GM23248 (cell line): ENCODE results near the gene CALCOCO2. TPM values are rescaled to one million over a fixed set of nuclear protein-coding genes. Genes with fewer than 3 reads are reported as not detected.
A peak's percentile ranks its signal among the peaks of the same experiment; 100 is the strongest.
"Not testable (repeated sequence)": the region's sequence is repeated elsewhere in the genome, so short reads cannot be mapped to it uniquely, and the experiment has no call there.

Experiments used
- DNase-seq: peaks from one replicate; pipeline ENCODE4 v3.0.0-alpha.2; 2015
- H2AFZ ChIP-seq: fragments of 200-600 bp; sonication (generic); 2 replicates; pipeline ENCODE4 v1.6.1; 2016; ENCODE audit warnings: antibody characterized with exemption
- H3F3A ChIP-seq: fragments of 200-600 bp; sonication (generic); 2 replicates; pipeline ENCODE4 v1.6.1; 2016; ENCODE audit warnings: mild to moderate bottlenecking, antibody characterized with exemption, mixed run types; ENCODE audit not compliant: insufficient read depth
- H3K27ac ChIP-seq: fragments of 200-600 bp; sonication (generic); 2 replicates; pipeline ENCODE4 v1.5.1; 2016; ENCODE audit warnings: mild to moderate bottlenecking
- H3K27me3 ChIP-seq: fragments of 200-600 bp; sonication (generic); replicated peaks from 2 replicates; pipeline ENCODE4 v1.6.1; 2016; ENCODE audit warnings: mild to moderate bottlenecking; ENCODE audit not compliant: insufficient read depth
- H3K36me3 ChIP-seq: fragments of 200-600 bp; sonication (generic); 2 replicates; pipeline ENCODE4 v1.6.1; 2016; ENCODE audit warnings: low read depth, mild to moderate bottlenecking
- H3K4me1 ChIP-seq: fragments of 200-600 bp; sonication (generic); 2 replicates; pipeline ENCODE4 v1.6.1; 2016; ENCODE audit warnings: mild to moderate bottlenecking; ENCODE audit not compliant: insufficient read depth
- H3K4me2 ChIP-seq: fragments of 200-600 bp; sonication (generic); one replicate; pipeline ENCODE4 v1.6.1; 2016; ENCODE audit warnings: mild to moderate bottlenecking; ENCODE audit not compliant: unreplicated experiment
- H3K4me3 ChIP-seq: fragments of 200-600 bp; sonication (generic); 2 replicates; pipeline ENCODE4 v1.5.1; 2016; ENCODE audit warnings: mild to moderate bottlenecking
- H3K79me2 ChIP-seq: fragments of 200-600 bp; sonication (generic); 2 replicates; pipeline ENCODE4 v1.6.1; 2016; ENCODE audit warnings: mild to moderate bottlenecking; ENCODE audit not compliant: insufficient read depth
- H3K9ac ChIP-seq: fragments of 200-600 bp; sonication (generic); 2 replicates; pipeline ENCODE4 v1.6.1; 2016; ENCODE audit warnings: mild to moderate bottlenecking
- H3K9me2 ChIP-seq: fragments of 200-600 bp; sonication (generic); 2 replicates; pipeline ENCODE4 v1.6.1; 2016; ENCODE audit warnings: mixed run types, mild to moderate bottlenecking, moderate library complexity; ENCODE audit not compliant: insufficient read depth
- H3K9me3 ChIP-seq: fragments of 200-600 bp; sonication (generic); one replicate; pipeline ENCODE4 v1.6.1; 2017; ENCODE audit warnings: low read depth
- H4K20me1 ChIP-seq: fragments of 200-600 bp; sonication (generic); 2 replicates; pipeline ENCODE4 v1.6.0; 2016; ENCODE audit not compliant: insufficient read depth
- EZH2 ChIP-seq: fragments of 200-600 bp; sonication (generic); IDR thresholded peaks from 2 replicates; pipeline ENCODE4 v1.6.1; 2018; ENCODE audit warnings: antibody characterized with exemption, mild to moderate bottlenecking; ENCODE audit not compliant: insufficient read depth, poor library complexity, severe bottlenecking
- EZH2phosphoT487 ChIP-seq: fragments of 200-600 bp; sonication (generic); IDR thresholded peaks from 2 replicates; pipeline ENCODE4 v1.6.1; 2018; ENCODE audit warnings: antibody characterized with exemption, moderate library complexity, mild to moderate bottlenecking, low read depth; ENCODE audit not compliant: insufficient read depth
- WGBS, 2 experiments: methylation state at CpG; one replicate each; pipeline ENCODE4 v1.1.6; 2015 to 2017; ENCODE audit warnings: low lambda C conversion rate in 2 of 2, low coverage in 1 of 2; ENCODE audit errors: missing lambda C conversion rate in 2 of 2; 5-methylcytosine and 5-hydroxymethylcytosine counted together
- in situ Hi-C: fragments of 300-500 bp; cut with MboI; formaldehyde crosslinking; loops from 2 replicates; pipeline ENCODE4 v1.15.0; 2020
- polyA plus RNA-seq: library from polyadenylated mRNA; unstranded; fragments of >200 nt; fragmentation: Nextera tagmentation; extraction: Ambion mirVana; gene quantifications from 2 replicates; pipeline ENCODE4 v1.2.1, GENCODE V29; 2016
- total RNA-seq: library from RNA; depleted of rRNA; stranded (reverse); fragments of >200 nt; shearing (Covaris generic); gene quantifications from 2 replicates; pipeline ENCODE4 v1.2.3, GENCODE V29; 2014

CALCOCO2 gene
- total and polyA plus RNA-seq, 2 experiments from 2014 or later = 40.9 to 92.4 TPM

GRCh38 chr17:48816774-48817590 lies 13.9 kb upstream of the CALCOCO2 start, which contains the start of gene TTLL6:
TTLL6 (minus strand) TSS chr17:48817229; CDS start chr17:48817072, 157 bp downstream.
- Histone ChIP-seq H3K27ac (no peak within 1 kb of the TSS), H3K27me3 (peaks cover 19% of the 10 kb centered on the region), H3K4me2 (peak within 1 kb of the TSS; percentile 74), H2AFZ (peak within 1 kb of the TSS; percentile 48), H3K36me3 (no peaks in the 10 kb centered on the region), H3F3A (peaks cover 14% of the 10 kb centered on the region), H3K79me2 (no peaks in the 10 kb centered on the region), H3K4me3 (peak within 1 kb of the TSS; percentile 61), H4K20me1 (no peaks in the 10 kb centered on the region), H3K9ac (0 out of 2 replicates have a peak within 1 kb of the TSS, but pooled peaks have one; percentile 8), H3K4me1 (no peaks in the 10 kb centered on the region), H3K9me3 (no peaks in the 10 kb centered on the region), H3K9me2 (no peaks in the 10 kb centered on the region)
- DNase-seq = peak; percentile 67
- WGBS, 2 experiments = 4 to 6% methylated on average over 52 to 56 of the region's 64 CpGs
- TF ChIP-seq EZH2phosphoT487 (no peak), EZH2 (no peak)
- in situ Hi-C loops = loop anchor here (10.0 kb wide), 1 partner anchor 218 kb away; no protein-coding TSS in a partner anchor

GRCh38 chr17:48818361-48818841 lies 12.4 kb upstream of the CALCOCO2 start:
- DNase-seq = no peak
- peaks cover 14% of the 10 kb centered on the region for H3F3A ChIP-seq
- TF ChIP-seq EZH2 (no peak), EZH2phosphoT487 (no peak)
- no peak overlapping the region for H3K4me3 ChIP-seq
- H3K27me3 ChIP-seq = peaks cover 5% of the 10 kb centered on the region
- H3K4me1 ChIP-seq = no peaks in the 10 kb centered on the region
- H3K36me3 ChIP-seq = no peaks in the 10 kb centered on the region
- no peaks in the 10 kb centered on the region for H3K9me3 ChIP-seq
- H4K20me1 ChIP-seq = no peaks in the 10 kb centered on the region
- no peak overlapping the region for H3K9ac ChIP-seq
- H3K79me2 ChIP-seq = no peaks in the 10 kb centered on the region
- in situ Hi-C loops = loop anchor here (10.0 kb wide), 1 partner anchor 216 kb away; no protein-coding TSS in a partner anchor
- H3K9me2 ChIP-seq = no peaks in the 10 kb centered on the region
- no peak overlapping the region for H3K4me2 ChIP-seq
- no peak overlapping the region for H3K27ac ChIP-seq
- 60 to 67% methylated on average over 9 of the region's 9 CpGs for WGBS, 2 experiments
- H2AFZ ChIP-seq = no peak overlapping the region

- 85 to 89% methylated on average over 11 of the region's 11 CpGs for WGBS, 2 experiments
- in situ Hi-C loops = loop anchor here (10.0 kb wide), 1 partner anchor 215 kb away; no protein-coding TSS in a partner anchor
Measured at GRCh38 chr17:48819466-48819865, 11.4 kb upstream of the CALCOCO2 start.

DNA sequence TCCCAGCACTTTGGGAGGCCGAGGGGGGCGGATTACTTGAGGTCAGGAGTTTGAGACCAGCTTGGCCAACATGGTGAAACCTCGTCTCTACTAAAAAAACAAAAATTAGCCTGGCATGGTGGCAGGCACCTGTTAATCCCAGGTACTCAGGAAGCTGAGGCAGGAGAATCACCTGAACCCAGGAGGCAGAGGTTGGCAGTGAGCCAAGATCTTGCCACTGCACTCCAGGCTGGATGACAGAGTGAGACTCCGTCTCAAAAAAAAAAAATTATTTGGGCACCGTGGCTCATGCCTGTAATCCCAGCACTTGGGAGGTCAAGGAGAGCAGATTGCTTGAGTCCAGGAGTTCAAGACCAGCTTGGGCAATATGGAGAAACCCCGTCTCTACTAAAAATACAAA lies 9.9 kb upstream of the CALCOCO2 start:
- DNase-seq, H3K9me3 ChIP-seq, H3K4me3 ChIP-seq, H3K4me2 ChIP-seq, in situ Hi-C loops, H3K9ac ChIP-seq, H3K27me3 ChIP-seq, H3K27ac ChIP-seq, H2AFZ ChIP-seq, H4K20me1 ChIP-seq, H3K4me1 ChIP-seq, H3K36me3 ChIP-seq, H3K79me2 ChIP-seq, H3K9me2 ChIP-seq: not testable (repeated sequence)
- WGBS, 2 experiments = 71 to 83% methylated on average over 6 of the region's 6 CpGs
- H3F3A ChIP-seq = peaks cover 11% of the 10 kb centered on the region

More at GRCh38 chr17:48819466-48819865, 11.4 kb upstream of the CALCOCO2 start:
- DNase-seq = no peak
- Histone ChIP-seq H3K9ac (no peak overlapping the region), H3K4me1 (no peaks in the 10 kb centered on the region), H3K9me3 (no peaks in the 10 kb centered on the region), H3K79me2 (no peaks in the 10 kb centered on the region), H2AFZ (no peak overlapping the region), H3K4me2 (no peak overlapping the region), H3K9me2 (no peaks in the 10 kb centered on the region), H3K36me3 (no peaks in the 10 kb centered on the region), H3F3A (peaks cover 14% of the 10 kb centered on the region), H4K20me1 (no peaks in the 10 kb centered on the region), H3K27ac (no peak overlapping the region), H3K27me3 (no peaks in the 10 kb centered on the region), H3K4me3 (no peak overlapping the region)
- TF ChIP-seq EZH2phosphoT487 (no peak), EZH2 (no peak)
